Left renal pelvis (tissue), 4 donors: ENCODE measurements around the gene CRYAB. TPM values are rescaled to one million over a fixed set of nuclear protein-coding genes. Genes with fewer than 3 reads are reported as not detected.
A peak's percentile ranks its signal among the peaks of the same experiment; 100 is the strongest.
"Not testable (repeated sequence)": the region's sequence is repeated elsewhere in the genome, so short reads cannot be mapped to it uniquely, and the experiment has no call there.

ENCODE experiments used
- DNase-seq, 4 donors: peaks; one replicate each; pipeline ENCODE4 v3.0.0-alpha.2; 2013; ENCODE audit warnings: low read depth in 4 of 4, low spot score in 3 of 4
- polyA plus RNA-seq, 4 donors: library from polyadenylated mRNA; unstranded; fragments of 120-200 nt; gene quantifications; one replicate each; pipeline ENCODE4 v1.2.1, GENCODE V29; 2013; ENCODE audit not compliant: insufficient read length in 4 of 4

CRYAB gene
- polyA plus RNA-seq, 4 donors, result 45.1 to 63.6 (median 56.4) TPM

- no peak for DNase-seq
Observed at GRCh38 chr11:111934306-111934705, 22.7 kb upstream of the CRYAB start.

- DNase-seq, result no peak
Observed at GRCh38 chr11:111933872-111934271, 22.3 kb upstream of the CRYAB start.

GRCh38 chr11:111933176-111933575, 21.6 kb upstream of the CRYAB start:
- DNase-seq, result not testable (repeated sequence)

DNA sequence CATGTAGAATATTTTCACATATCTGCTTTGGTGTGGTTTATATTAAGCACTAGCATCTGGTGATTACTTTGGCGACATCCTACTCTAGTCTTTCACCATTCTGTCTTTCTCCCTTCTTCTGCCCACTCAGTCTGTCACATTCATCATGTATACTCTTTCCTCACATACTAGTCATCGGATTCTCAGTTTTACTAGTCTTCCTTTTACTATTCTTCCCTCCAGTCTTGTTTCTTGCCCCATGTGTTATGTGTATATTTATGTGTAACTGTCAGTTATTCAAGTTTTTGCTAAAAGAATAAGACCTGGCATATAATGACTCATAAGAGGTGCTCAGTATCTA, 21.0 kb upstream of the CRYAB start:
- no peak for DNase-seq

GRCh38 chr11:111930472-111930871, 18.9 kb upstream of the CRYAB start:
- DNase-seq, result no peak

- peak; percentile 90 to 94 (median 92) for DNase-seq
Observed at GRCh38 chr11:111926505-111927391, 15.2 kb upstream of the CRYAB start.

- no peak for DNase-seq
Observed at GRCh38 chr11:111925953-111926352, 14.4 kb upstream of the CRYAB start.

- no peak for DNase-seq
Observed at GRCh38 chr11:111923951-111924350, 12.4 kb upstream of the CRYAB start.

- DNase-seq, result no peak
Observed at GRCh38 chr11:111923351-111923788, 11.8 kb upstream of the CRYAB start.

- no peak for DNase-seq
Observed at GRCh38 chr11:111922803-111923202, 11.2 kb upstream of the CRYAB start.

GRCh38 chr11:111921541-111922230, 10.1 kb upstream of the CRYAB start:
- no peak for DNase-seq

- no peak for DNase-seq
Observed at GRCh38 chr11:111920908-111921307, 9.3 kb upstream of the CRYAB start.

DNA sequence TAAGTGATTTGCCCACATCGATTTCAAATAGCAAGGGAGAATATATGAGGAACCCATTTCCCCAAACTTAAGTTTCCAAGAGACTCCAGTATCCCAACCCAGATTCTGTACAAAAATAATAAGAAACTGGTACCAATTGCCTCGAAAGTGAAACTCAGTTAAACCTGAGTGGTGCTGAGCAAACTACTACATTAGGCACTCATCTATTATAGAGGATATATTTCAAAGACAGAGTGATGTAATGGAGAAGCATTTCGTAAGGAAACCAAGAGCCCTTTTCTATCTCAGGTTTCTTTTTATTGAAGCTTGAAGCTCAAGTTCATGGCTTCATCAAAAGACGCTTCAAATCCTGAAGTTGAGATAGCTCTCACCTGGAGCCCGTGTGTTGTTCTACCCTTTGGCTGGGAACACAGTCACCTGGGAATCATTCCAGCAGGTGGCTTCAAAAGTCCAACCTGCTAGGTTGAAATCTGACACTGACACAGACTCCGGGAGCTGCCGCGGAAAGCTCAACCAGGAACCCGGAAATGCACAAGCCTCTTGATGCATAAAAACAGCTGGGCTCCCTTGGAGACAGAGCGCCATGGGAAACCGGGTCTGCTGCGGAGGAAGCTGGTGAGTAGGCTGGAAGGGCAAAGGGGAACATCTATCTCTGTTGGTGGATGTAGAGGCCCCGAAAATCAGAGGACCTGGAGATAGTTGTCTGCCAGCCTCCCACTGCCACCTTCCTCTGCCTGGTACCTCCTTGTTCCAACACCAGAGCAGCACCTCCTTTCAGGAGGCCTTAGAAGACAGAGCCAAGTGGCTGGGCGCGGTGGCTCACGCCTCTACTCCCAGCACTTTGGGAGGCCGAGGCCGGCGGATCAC, 7.1 kb upstream of the CRYAB start, which contains the start of gene C11orf52:
Gene C11orf52, plus strand, starts transcription at position 524 of the 867 bp plus-strand sequence. Its CDS starts 60 bp downstream, at position 584.
- peak; percentile 75 to 88 (median 76) for DNase-seq

DNA sequence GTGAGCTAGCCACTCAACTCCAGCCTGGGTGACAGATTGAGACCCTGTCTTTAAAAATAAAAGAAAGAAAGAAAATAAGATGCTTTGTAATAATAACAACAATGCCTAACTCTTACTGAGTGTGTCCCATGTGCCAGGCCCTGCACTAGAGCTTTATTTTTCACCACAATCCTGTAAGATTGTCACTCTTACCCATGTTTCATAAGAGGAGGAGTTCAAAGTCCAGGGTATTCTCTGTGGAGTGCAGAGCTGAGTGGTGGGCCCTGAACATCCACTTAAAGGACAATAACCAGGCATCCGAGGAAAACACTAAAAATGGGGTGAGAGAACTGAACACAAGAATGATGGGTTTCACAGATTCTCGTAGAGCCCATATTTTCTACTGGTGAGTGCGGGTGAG, 6.2 kb upstream of the CRYAB start:
- no peak for DNase-seq

- no peak for DNase-seq
Observed at GRCh38 chr11:111917312-111917711, 5.7 kb upstream of the CRYAB start.

DNA sequence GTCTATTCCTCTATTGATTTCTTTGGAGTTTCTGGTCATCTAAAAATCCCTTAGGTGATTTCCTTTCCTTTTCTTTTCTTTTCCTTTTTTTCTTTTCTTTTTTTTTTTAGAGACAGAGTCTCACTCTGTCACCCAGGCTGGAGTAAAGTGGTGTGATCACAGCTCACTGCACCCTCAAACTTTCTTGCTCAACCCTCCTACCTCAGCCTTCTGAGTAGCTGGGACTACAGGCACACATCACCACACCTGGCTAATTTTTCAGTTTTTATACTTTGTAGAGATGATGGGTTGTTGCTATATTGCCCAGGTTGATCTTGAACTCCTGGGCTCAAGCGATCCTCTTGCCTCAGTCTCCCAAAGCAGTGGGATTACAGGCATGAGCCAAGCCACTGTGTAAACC, 5.2 kb upstream of the CRYAB start:
- DNase-seq, result no peak

GRCh38 chr11:111913997-111914396, 2.4 kb upstream of the CRYAB start:
- no peak for DNase-seq

DNA sequence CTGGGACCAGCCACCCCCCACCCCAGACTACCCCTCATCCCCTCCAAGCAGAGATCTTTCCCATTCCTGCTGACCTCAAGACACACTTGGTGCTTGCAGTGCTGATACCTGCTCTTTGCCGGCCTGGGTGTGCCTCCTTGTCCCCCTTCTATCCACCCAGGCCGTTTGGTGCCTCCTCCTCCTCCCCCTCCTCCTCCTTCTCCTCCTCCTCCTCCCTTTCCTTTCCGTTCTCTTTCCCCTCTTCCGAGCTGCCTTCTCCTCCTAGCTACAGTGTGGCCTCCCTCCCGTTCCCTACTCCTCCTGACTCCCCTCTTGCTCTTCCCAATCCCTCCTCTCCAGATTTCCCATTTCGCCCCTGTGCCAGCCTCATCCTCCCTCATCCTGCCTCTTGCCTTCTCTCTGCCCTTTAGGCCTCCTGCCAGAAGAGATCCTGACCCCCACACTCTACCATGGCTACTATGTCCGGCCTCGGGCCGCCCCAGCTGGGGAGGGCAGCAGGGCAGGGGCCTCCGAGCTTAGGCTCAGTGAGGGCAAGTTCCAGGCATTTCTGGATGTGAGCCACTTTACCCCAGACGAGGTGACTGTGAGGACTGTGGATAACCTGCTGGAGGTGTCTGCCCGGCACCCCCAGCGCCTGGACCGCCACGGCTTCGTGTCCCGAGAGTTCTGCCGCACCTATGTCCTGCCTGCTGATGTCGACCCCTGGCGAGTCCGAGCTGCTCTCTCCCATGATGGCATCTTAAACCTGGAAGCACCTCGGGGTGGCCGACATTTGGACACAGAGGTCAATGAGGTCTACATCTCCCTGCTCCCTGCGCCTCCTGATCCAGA, 1.7 kb upstream of the CRYAB start:
- no peak for DNase-seq

GRCh38 chr11:111912535-111912934, 965 bp upstream of the CRYAB start, which contains the start of gene HSPB2:
TSS of gene HSPB2 (plus strand) at chr11:111912734. CDS start at chr11:111912830, 96 bp downstream.
- no peak for DNase-seq
